Superior temporal gyrus (tissue), 1 donor: Measurements from ENCODE around the gene COX15.
A peak's percentile ranks its signal among the peaks of the same experiment; 100 is the strongest.
"Not testable (repeated sequence)": the region's sequence is repeated elsewhere in the genome, so short reads cannot be mapped to it uniquely, and the experiment has no call there.

ENCODE experiments used
- DNase-seq: peaks from one replicate; pipeline ENCODE4 v3.0.0-alpha.2; 2016; ENCODE audit errors: extremely low spot score

Gene COX15

GRCh38 chr10:99732033-99732842 lies at the start of gene COX15, which contains the start of gene CUTC:
COX15 (minus strand) TSS chr10:99732127; CDS start chr10:99732049, 78 bp downstream.
CUTC (plus strand) TSS chr10:99732234; CDS start chr10:99732349, 115 bp downstream.
- peak; percentile 99 for DNase-seq

GRCh38 chr10:99779335-99779734 lies 47.4 kb upstream of the COX15 start:
- no peak for DNase-seq

GRCh38 chr10:99777918-99778714 lies 46.2 kb upstream of the COX15 start:
- DNase-seq: no peak

GRCh38 chr10:99775850-99776249 lies 43.9 kb upstream of the COX15 start:
- peak; percentile 17 for DNase-seq

GRCh38 chr10:99770408-99771045 lies 38.6 kb upstream of the COX15 start:
- no peak for DNase-seq

GRCh38 chr10:99769706-99770105 lies 37.8 kb upstream of the COX15 start:
- no peak for DNase-seq

- no peak for DNase-seq
These were observed 36.6 kb upstream of the COX15 start for GRCh38 chr10:99768556-99768955.

GRCh38 chr10:99767901-99768300 lies 36.0 kb upstream of the COX15 start:
- DNase-seq: no peak

GRCh38 chr10:99766302-99766681 lies 34.4 kb upstream of the COX15 start:
- DNase-seq: no peak

GRCh38 chr10:99765672-99766301 lies 33.9 kb upstream of the COX15 start:
- no peak for DNase-seq

GRCh38 chr10:99761365-99761764 lies 29.4 kb upstream of the COX15 start:
- peak; percentile 27 for DNase-seq

- no peak for DNase-seq
These were observed 28.4 kb upstream of the COX15 start for GRCh38 chr10:99760321-99760720.

GRCh38 chr10:99758211-99758891 lies 26.4 kb upstream of the COX15 start:
- no peak for DNase-seq

- DNase-seq: no peak
These were observed 24.2 kb upstream of the COX15 start for GRCh38 chr10:99756159-99756558.

GRCh38 chr10:99754670-99755069 lies 22.7 kb upstream of the COX15 start:
- DNase-seq: no peak

- no peak for DNase-seq
These were observed 18.7 kb upstream of the COX15 start for GRCh38 chr10:99750641-99751040.

- DNase-seq: no peak
These were observed 17.0 kb upstream of the COX15 start for GRCh38 chr10:99748823-99749451.

GRCh38 chr10:99746166-99746565 lies 14.2 kb upstream of the COX15 start:
- DNase-seq: not testable (repeated sequence)

GRCh38 chr10:99743841-99744240 lies 11.9 kb upstream of the COX15 start:
- no peak for DNase-seq

GRCh38 chr10:99742701-99743100 lies 10.8 kb upstream of the COX15 start:
- DNase-seq: no peak

GRCh38 chr10:99742254-99742653 lies 10.3 kb upstream of the COX15 start:
- DNase-seq: no peak
